HepG2 (cell line): ENCODE results near the gene PBX2. TPM values are rescaled to one million over a fixed set of nuclear protein-coding genes. Genes with fewer than 3 reads are reported as not detected.

Source experiments
- CCAR2 ChIP-seq: fragments of 200-400 bp; formaldehyde crosslinking; optimal IDR thresholded peaks from 2 replicates; pipeline ENCODE3; 2018; ENCODE audit warnings: low read depth, mild to moderate bottlenecking, low read length, moderate library complexity
- CENPX ChIP-seq: sonication (generic); formaldehyde crosslinking; IDR thresholded peaks from 2 replicates; pipeline ENCODE4 v1.9.0; 2021; ENCODE audit warnings: mild to moderate bottlenecking, missing genetic modification reagents, moderate library complexity
- GPN1 ChIP-seq: sonication (generic); formaldehyde crosslinking; IDR thresholded peaks from 2 replicates; pipeline ENCODE4 v1.5.1; 2020; ENCODE audit warnings: missing genetic modification reagents, borderline replicate concordance
- HOXA3 ChIP-seq: sonication (generic); formaldehyde crosslinking; IDR thresholded peaks from 2 replicates; pipeline ENCODE4 v1.5.0; 2020; ENCODE audit warnings: missing genetic modification reagents
- JDP2 ChIP-seq: sonication (generic); formaldehyde crosslinking; IDR thresholded peaks from 2 replicates; pipeline ENCODE4 v1.8.1; 2022; ENCODE audit warnings: missing genetic modification reagents, borderline replicate concordance
- JUN ChIP-seq: sonication (generic); formaldehyde crosslinking; IDR thresholded peaks from 2 replicates; pipeline ENCODE4 v1.4.0; 2020; ENCODE audit warnings: mild to moderate bottlenecking, missing genetic modification reagents
- NFYC ChIP-seq: IDR thresholded peaks from 2 replicates; pipeline ENCODE4 v1.6.1; 2016; ENCODE audit warnings: missing genetic modification reagents, missing compliant biosample characterization
- NR2C2 ChIP-seq: sonication (generic); formaldehyde crosslinking; IDR thresholded peaks from 2 replicates; pipeline ENCODE4 v1.4.0; 2020; ENCODE audit warnings: missing genetic modification reagents, mild to moderate bottlenecking, moderate library complexity, borderline replicate concordance
- NRL ChIP-seq: sonication (generic); formaldehyde crosslinking; IDR thresholded peaks from 2 replicates; pipeline ENCODE4 v1.5.0; 2020; ENCODE audit warnings: missing genetic modification reagents, mild to moderate bottlenecking, moderate library complexity, borderline replicate concordance
- PRPF4 ChIP-seq: fragments of 200-400 bp; formaldehyde crosslinking; IDR thresholded peaks from 2 replicates; pipeline ENCODE4 v1.6.1; 2016; ENCODE audit warnings: low read length, low read depth; ENCODE audit not compliant: poor library complexity, severe bottlenecking
- RFXANK ChIP-seq: IDR thresholded peaks from 2 replicates; pipeline ENCODE4 v1.6.1; 2016
- RXRA ChIP-seq: sonication (generic); formaldehyde crosslinking; IDR thresholded peaks from 2 replicates; pipeline ENCODE4 v1.5.1; 2020; ENCODE audit warnings: missing genetic modification reagents
- SIN3B ChIP-seq: fragments of 150-350 bp; IDR thresholded peaks from 2 replicates; pipeline ENCODE4 v1.6.1; 2014; ENCODE audit warnings: low read length
- SRF ChIP-seq: IDR thresholded peaks from 2 replicates; pipeline ENCODE4 v1.6.1; 2011; ENCODE audit warnings: mild to moderate bottlenecking, low read depth, low read length, moderate library complexity
- TARDBP ChIP-seq: sonication (generic); formaldehyde crosslinking; IDR thresholded peaks from 2 replicates; pipeline ENCODE4 v1.8.0; 2022; ENCODE audit warnings: mild to moderate bottlenecking, missing genetic modification reagents
- TFDP1 ChIP-seq: IDR thresholded peaks from 2 replicates; pipeline ENCODE4 v1.6.1; 2016; ENCODE audit warnings: missing compliant biosample characterization, missing genetic modification reagents, borderline replicate concordance
- ZNF407 ChIP-seq: sonication (generic); formaldehyde crosslinking; IDR thresholded peaks from one replicate; pipeline ENCODE4 v1.5.1; 2020; ENCODE audit warnings: mild to moderate bottlenecking, missing genetic modification reagents; ENCODE audit errors: not compliant biosample characterization
- ZNF501 ChIP-seq: sonication (generic); formaldehyde crosslinking; IDR thresholded peaks from 2 replicates; pipeline ENCODE4 v1.5.1; 2020; ENCODE audit warnings: mild to moderate bottlenecking, moderate library complexity, missing genetic modification reagents
- ZNF510 ChIP-seq: sonication (generic); formaldehyde crosslinking; IDR thresholded peaks from 2 replicates; pipeline ENCODE4 v1.4.0; 2020; ENCODE audit warnings: low read depth, mild to moderate bottlenecking, missing genetic modification reagents
- ZNF607 ChIP-seq: sonication (generic); formaldehyde crosslinking; IDR thresholded peaks from 2 replicates; pipeline ENCODE4 v1.5.1; 2020; ENCODE audit warnings: missing genetic modification reagents, mild to moderate bottlenecking, borderline replicate concordance
- ZNF782 ChIP-seq: sonication (generic); formaldehyde crosslinking; IDR thresholded peaks from 2 replicates; pipeline ENCODE4 v1.4.0; 2020; ENCODE audit warnings: missing genetic modification reagents, mild to moderate bottlenecking, borderline replicate concordance
- polyA plus RNA-seq, 8 experiments: library from polyadenylated mRNA; depleted of rRNA in 3 of 8; stranded (reverse) in 7 of 8; unstranded in 1 of 8; fragments of >200 nt; fragmentation: Illumina TruSeq in 4 of 8; extraction: Trizol in 4 of 8; gene quantifications; 2 replicates each; pipeline versions ENCODE4 v1.2.1 to v1.2.3, GENCODE V29; 2011 to 2016; ENCODE audit warnings: low read depth in 4 of 8, missing spikeins in 1 of 8, mixed read lengths in 1 of 8; ENCODE audit not compliant: insufficient read depth in 1 of 8
- total RNA-seq, 5 experiments: library from RNA; depleted of rRNA; stranded (reverse); fragments of >200 nt; fragmentation: Illumina TruSeq; extraction: Trizol; gene quantifications; 2 replicates each; pipeline ENCODE4 v1.2.3, GENCODE V29; 2016; ENCODE audit warnings: low read depth in 1 of 5

PBX2 gene
- total and polyA plus RNA-seq, 2 of the 13 experiments (the other 11 are each of a cell fraction or from before 2014, with no cell fraction given): 42.3 to 77.8 TPM

- no peak for TF ChIP-seq ZNF407
- TF ChIP-seq ZNF607 (CRISPR knock-in tag): peak; percentile 73; the same call in 1 of the 2 replicates
- TF ChIP-seq TARDBP: 0 out of 2 replicates have a peak, but pooled peaks have one; percentile 49
- TF ChIP-seq JDP2 (CRISPR knock-in tag): no peak
- peak; percentile 77; the same call in 1 of the 2 replicates for TF ChIP-seq ZNF501 (CRISPR knock-in tag)
- no peak for TF ChIP-seq SRF
- no peak for TF ChIP-seq NFYC
- no peak for TF ChIP-seq PRPF4
- TF ChIP-seq SIN3B: peak; percentile 48; the same call in 1 of the 2 replicates
- TF ChIP-seq RXRA: peak; percentile 55; the same call in 1 of the 2 replicates
- no peak for TF ChIP-seq CENPX (CRISPR knock-in tag)
- TF ChIP-seq HOXA3 (CRISPR knock-in tag): peak; percentile 91
- peak; percentile 26 for TF ChIP-seq JUN (CRISPR knock-in tag)
- TF ChIP-seq ZNF510 (CRISPR knock-in tag): 0 out of 2 replicates have a peak, but pooled peaks have one; percentile 34
- TF ChIP-seq NR2C2 (CRISPR knock-in tag): no peak
- no peak for TF ChIP-seq ZNF782 (CRISPR knock-in tag)
- peak; percentile 73; the same call in 1 of the 2 replicates for TF ChIP-seq TFDP1 (CRISPR knock-in tag)
- TF ChIP-seq RFXANK (CRISPR knock-in tag): no peak; the same call in 1 of the 2 replicates
- no peak for TF ChIP-seq NRL (CRISPR knock-in tag)
- peak; percentile 44 for TF ChIP-seq CCAR2
- TF ChIP-seq GPN1 (CRISPR knock-in tag): no peak
These were observed 12.7 kb downstream of the PBX2 start (continued) for GRCh38 chr6:32177183-32177787.
